GM18508 (cell line): ENCODE data around the gene TSPOAP1.

ENCODE experiments used
- ATAC-seq: cut with Tn5 transposase; IDR thresholded peaks from one replicate; pipeline ENCODE4 v1.9.1; 2021; ENCODE audit warnings: moderate number of reproducible peaks; ENCODE audit not compliant: insufficient read depth, unreplicated experiment

The TSPOAP1 gene

DNA sequence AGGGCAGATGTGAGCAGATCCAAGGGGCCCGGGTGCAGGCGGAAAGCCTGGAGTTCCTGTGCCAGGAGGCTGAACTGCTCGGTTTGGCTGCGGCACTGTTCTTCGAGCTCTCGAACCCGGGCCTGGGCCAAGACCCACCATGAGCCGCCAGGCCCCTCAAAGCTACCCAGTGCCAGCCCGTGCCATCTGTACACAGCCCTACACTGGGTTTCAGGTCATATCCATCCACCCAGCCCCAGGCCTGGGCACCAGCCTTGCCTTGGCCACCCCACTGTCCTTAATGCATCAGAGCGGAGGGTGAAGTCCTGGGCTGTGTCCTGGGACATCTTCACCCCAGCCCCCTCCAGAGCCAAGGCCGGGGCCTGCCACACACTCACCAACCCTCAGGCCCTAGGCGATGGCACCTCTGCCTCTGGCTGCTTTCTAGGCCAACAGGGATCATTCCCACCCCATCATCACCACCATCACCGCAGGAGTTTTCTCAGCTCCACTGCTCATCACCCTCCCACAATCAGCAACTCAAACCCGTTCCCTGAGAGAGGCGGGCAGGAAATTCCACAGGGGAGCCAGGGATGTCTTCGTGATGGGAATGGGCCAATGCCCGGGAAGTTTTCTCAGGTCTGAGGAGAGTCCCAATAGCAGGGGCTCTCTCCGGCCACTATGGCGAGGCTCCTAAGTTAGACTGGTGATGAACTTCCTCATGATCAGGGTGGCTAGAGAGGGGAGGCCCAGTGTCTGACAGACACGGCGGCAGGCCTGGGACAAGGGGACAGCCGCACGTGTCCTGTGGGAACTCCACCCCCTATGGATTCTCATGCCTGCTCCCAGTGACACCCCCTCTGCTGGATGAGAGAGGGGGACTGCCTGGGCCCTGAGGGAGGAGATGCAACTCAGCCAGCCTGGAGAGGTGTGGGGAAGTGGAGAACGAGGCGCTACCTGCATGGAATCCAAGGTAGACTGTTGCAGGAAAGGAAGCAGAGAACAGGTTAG, 9.1 kb downstream of the TSPOAP1 start:
- no peak for ATAC-seq

- no peak for ATAC-seq
Measured at GRCh38 chr17:58318627-58319172, 9.9 kb downstream of the TSPOAP1 start.

DNA sequence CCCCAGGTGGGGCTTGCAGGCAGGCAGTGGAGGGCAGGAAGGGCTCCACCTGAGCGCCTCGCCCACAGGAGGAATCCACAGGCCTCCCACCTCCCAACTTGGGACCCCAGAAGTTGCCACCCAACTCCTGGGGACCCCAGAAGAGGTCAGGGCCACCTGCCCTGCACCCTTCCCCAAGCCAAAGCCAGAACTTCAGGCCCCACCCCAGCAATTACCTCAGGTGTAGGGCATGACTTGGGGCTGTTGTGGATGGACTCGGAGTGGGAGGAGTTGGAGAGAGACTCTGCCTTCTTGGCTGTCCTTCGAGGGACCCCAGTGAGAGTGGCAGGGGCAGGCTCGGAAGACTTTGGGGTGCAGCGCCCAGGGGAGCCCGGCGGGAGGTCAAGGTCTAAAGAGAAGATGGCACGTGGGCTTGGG, 10.5 kb downstream of the TSPOAP1 start:
- ATAC-seq = no peak

GRCh38 chr17:58317421-58318064, 11.1 kb downstream of the TSPOAP1 start:
- ATAC-seq = no peak

GRCh38 chr17:58316260-58316960, 12.2 kb downstream of the TSPOAP1 start:
- ATAC-seq = no peak

DNA sequence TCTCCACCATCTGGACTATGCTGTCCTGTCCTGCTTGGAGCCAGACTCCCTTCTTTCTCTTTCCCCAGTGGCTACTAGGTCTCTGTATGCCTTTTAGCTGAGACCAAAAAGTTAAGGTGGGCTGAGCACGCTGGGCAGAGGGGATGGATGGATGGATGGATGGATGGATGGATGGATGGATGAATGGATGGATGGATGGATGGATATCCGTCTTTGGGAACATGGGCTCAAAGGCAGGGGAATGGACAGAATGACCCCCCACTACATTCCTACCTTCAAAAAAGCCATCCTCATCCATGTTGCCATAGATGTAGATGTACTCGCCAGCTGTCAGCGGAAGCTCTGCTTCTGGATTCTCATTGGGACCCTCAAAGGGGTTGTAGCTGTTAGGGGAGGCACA, 12.8 kb downstream of the TSPOAP1 start:
- ATAC-seq = no peak

GRCh38 chr17:58315281-58315711, 13.3 kb downstream of the TSPOAP1 start:
- no peak for ATAC-seq

GRCh38 chr17:58314706-58315015, 13.9 kb downstream of the TSPOAP1 start:
- ATAC-seq = no peak

- no peak for ATAC-seq
Measured at GRCh38 chr17:58313815-58314705, 14.5 kb downstream of the TSPOAP1 start.

DNA sequence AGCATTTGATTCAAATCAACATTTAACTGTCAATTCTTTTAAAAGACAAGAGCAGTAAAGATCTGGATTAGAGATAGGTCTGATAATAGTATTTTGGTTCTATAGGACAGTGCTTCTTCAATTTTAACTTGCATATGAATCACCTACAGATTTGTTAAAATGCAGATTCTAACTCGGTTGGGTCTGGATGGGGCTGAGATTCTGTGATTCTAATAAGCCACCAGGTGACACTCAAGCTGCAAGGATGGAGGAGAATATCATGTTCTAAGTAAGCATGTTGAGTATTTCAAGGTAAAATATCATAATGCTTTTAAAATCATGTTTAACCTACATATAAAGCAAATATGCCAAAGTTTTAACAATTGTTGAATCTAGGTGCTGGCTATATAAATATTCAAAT, 15.8 kb downstream of the TSPOAP1 start:
- no peak for ATAC-seq

DNA sequence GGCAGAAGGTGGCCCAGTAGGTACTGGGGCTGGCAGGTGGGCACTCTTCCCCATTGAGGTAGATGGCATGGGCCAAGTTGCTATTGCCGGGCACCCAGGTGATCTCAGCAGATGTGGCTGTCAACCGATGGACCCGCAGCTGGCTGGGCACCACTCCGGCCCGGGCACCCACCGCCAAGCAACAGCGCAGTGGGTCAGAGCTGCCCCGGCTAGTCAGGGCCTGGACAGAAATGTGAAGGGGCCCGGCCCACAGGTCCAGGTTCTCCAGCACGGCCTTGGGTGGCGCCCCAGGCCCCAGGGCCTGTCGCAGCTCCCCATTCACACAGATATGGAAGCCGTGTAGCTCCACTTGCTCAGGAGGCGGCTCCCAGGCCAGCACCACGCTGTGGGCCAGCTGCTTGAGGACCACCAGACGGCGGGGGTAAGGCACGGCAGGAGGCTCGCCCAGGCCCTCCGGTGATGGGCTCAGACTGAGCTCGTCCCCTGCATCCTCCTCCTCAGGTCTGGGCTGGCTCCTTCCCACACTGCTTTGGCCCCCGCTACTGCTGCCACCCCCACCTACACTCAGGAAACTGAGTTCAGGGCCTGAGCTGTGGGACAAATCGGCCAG, 16.5 kb downstream of the TSPOAP1 start:
- ATAC-seq = no peak

- ATAC-seq = no peak
Measured at GRCh38 chr17:58311429-58311894, 17.1 kb downstream of the TSPOAP1 start.

DNA sequence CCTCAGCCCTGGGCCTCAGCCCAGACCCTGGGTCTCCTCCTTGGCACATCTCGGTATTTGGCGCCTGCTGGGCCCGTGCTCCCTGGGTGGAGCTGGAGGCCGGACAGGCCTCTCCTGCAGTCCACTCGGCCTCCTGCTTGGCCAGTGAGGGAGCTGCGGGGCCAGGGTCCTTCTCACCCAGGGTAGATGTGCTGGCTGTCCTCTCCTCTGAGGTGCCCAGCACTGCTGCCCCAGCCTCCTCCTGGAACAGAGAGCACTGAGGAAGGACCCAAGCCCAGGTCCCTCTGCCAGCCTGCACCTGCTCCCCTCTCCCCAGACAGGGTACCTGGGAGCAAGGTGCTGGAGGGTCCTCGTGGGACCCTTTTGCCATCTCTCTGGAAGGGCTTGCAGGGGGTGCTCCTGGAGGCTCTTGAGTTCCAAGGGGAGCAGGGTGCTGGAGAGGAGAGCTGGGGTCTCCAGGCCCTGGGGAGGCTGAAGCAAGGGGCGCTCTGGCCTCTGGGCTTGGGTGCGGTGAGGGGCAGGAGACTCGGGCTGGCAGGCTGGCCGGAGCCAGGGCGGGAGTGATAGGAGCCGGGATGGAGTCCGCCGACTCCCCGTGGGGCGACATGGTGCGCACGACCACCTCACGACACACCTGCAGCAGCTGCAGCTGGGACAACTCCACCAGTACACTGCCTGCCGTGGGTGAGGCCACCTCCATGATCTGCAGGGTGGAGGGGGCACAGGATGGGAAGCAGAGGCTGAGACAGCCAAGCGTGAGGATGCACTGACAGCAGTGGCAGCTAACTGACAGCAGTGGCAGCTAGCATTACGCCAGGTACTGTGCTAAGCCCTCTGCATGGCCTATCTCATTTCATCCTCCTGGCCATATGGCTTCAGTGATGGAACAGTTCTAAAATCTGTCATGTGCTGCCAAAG, 17.8 kb downstream of the TSPOAP1 start:
- ATAC-seq = no peak

DNA sequence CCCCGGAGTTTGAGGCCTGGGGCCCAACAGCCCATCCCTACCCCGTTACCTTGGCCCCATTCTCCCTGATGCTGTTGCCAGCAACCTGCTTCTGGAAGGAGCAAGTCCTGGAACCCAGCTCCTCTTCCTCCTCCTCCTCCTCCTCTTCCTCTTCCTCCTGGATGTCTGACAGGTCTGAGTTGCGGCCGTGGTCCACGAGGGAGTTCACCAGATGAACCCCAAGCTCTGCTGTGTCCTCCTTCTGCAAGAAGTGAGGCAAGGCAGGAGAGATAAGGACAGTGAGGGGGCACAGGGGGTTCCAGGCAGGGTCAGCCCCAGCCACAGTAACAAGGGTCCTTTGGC, 18.7 kb downstream of the TSPOAP1 start:
- ATAC-seq = no peak

GRCh38 chr17:58308985-58309917, 19.3 kb downstream of the TSPOAP1 start:
- no peak for ATAC-seq

DNA sequence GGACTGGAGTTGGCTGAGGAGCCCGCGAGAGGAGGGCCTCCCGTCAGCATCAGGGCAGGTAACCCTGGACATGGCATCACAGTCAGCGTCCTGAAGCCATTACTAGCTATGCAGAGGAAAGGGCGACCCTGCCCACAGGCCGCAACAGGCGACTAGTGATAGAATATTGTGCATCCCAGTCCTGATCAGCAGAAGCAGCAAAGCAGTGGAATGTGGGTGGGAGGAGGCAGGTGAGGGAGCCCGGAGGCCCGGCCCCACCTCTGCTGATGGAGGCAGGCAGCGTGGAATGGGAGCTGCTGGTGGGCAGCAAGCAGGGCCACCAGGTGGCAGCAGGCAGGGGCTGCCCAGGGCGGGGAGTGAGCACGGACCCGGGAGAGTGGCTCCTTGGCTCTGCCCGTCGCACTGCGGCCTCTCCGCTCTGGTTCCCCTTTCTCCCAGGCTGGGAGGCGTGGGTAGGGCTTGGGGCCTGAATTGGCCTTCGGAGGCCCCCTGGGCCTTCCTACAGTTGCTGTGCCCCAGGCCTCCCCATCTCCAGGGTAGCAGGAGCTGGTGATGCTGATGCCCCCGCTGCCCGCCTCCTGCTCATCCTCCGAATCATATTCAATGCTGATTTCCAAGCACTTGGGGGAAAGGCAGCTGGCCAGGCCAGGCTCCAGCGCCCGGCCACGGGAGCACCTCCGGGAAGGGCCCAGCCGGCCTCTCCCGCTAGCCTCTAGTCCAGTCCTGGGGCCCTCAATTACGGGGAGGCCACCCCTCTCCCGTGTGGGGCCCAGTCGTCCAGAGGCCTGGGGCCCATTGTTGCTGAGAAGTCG, 20.2 kb downstream of the TSPOAP1 start:
- ATAC-seq = no peak
